ENCODE data around the gene XG. TPM values are rescaled to one million over a fixed set of nuclear protein-coding genes. Genes with fewer than 3 reads are reported as not detected.

The XG gene
- total and polyA plus RNA-seq, 2 of the 8 experiments (the other 6 are each of a cell fraction or from before 2014, with no cell fraction given), result 0.33 to 0.78 TPM

GRCh38 chrX:2859197-2859797, 107.5 kb downstream of the XG start:
- H3K56ac ChIP-seq (replicated peaks; ENCODE audit: insufficient read length, low read depth, low read length), result no peak overlapping the region
- H3K4ac ChIP-seq (replicated peaks; ENCODE audit: insufficient read length, low read depth, low read length), result no peak overlapping the region
- H2AFZ ChIP-seq (ENCODE audit: low read length), result no peak overlapping the region
- CTCF ChIA-PET (ENCODE audit: partially characterized antibody), result no interaction called here
- no peaks in the 10 kb centered on the region for H3K9me3 ChIP-seq (ENCODE audit: insufficient read depth in 2 of 2, low read depth in 1 of 2, low read length in 1 of 2)
- H4K91ac ChIP-seq (replicated peaks; ENCODE audit: insufficient read length, low read length), result no peak overlapping the region
- H2BK12ac ChIP-seq (ENCODE audit: low read depth, low read length), result no peak overlapping the region
- FAIRE-seq, result no peak
- H4K20me1 ChIP-seq (replicated peaks in 1 of 2; ENCODE audit: control insufficient read depth in 1 of 2, insufficient read depth in 2 of 2, low read length in 2 of 2), result no peaks in the 10 kb centered on the region
- no peaks in the 10 kb centered on the region for H3K79me2 ChIP-seq (ENCODE audit: control insufficient read depth in 1 of 2, insufficient read depth in 2 of 2, low read length in 2 of 2)
- no peak overlapping the region for H3K4me2 ChIP-seq (ENCODE audit: insufficient read depth in 1 of 2, low read depth in 2 of 2, low read length in 2 of 2)
- H2AK5ac ChIP-seq (ENCODE audit: low read depth, low read length), result no peak overlapping the region
- no peak overlapping the region for H3K18ac ChIP-seq (ENCODE audit: extremely low read depth, low read length)
- no peak overlapping the region for H2BK5ac ChIP-seq (ENCODE audit: low read depth, low read length)
- no peak overlapping the region for H4K5ac ChIP-seq (ENCODE audit: insufficient read length, low read depth, low read length)
- POLR2A ChIA-PET (ENCODE audit: partially characterized antibody), result no interaction called here
- H3K4me3 ChIP-seq (ENCODE audit: extremely low read depth in 1 of 4, insufficient read depth in 2 of 4, low read depth in 3 of 4, low read length in 4 of 4), result no peak overlapping the region
- no peak overlapping the region for H2BK20ac ChIP-seq (ENCODE audit: low read length)
- no peaks in the 10 kb centered on the region for H3K23me2 ChIP-seq (ENCODE audit: low read depth, low read length)
- no peak overlapping the region for H4K8ac ChIP-seq (ENCODE audit: extremely low read depth, insufficient read depth, low read length)
- H3K36me3 ChIP-seq (ENCODE audit: control insufficient read depth in 2 of 4, insufficient read depth in 4 of 4, low read length in 3 of 4), result peaks cover 0 to 56% (median 30%) of the 10 kb centered on the region in 4 experiments; a peak in 7 of 8 replicates
- no peak overlapping the region for H2BK15ac ChIP-seq (ENCODE audit: low read length)
- no peaks in the 10 kb centered on the region for H3K4me1 ChIP-seq (replicated peaks in 1 of 4; ENCODE audit: control insufficient read depth in 3 of 4, insufficient read depth in 4 of 4, low read length in 3 of 4)
- no peak for DNase-seq (ENCODE audit: low read depth in 1 of 2, low spot score in 2 of 2)
- no peak overlapping the region for H3K14ac ChIP-seq (ENCODE audit: insufficient read length)
- H2BK120ac ChIP-seq (replicated peaks; ENCODE audit: low read depth, low read length), result no peak overlapping the region
- no peak overlapping the region for H3K9ac ChIP-seq (replicated peaks in 1 of 4; ENCODE audit: extremely low read depth in 1 of 4, low read depth in 3 of 4, low read length in 3 of 4)
- H3K27ac ChIP-seq (ENCODE audit: low read depth, low read length), result no peak overlapping the region
- H3K27me3 ChIP-seq (replicated peaks in 1 of 4; ENCODE audit: control insufficient read depth in 3 of 4, extremely low read depth in 1 of 4, insufficient read depth in 3 of 4, low read length in 3 of 4), result no peaks in the 10 kb centered on the region
- no peaks in the 10 kb centered on the region for H3K79me1 ChIP-seq (ENCODE audit: low read depth, low read length)
- no peak overlapping the region for H3K23ac ChIP-seq (ENCODE audit: insufficient read length)
- WGBS, 2 experiments (ENCODE audit: extremely low coverage in 1 of 2, insufficient coverage in 1 of 2, insufficient read length in 1 of 2, insufficient replicate concordance in 2 of 2, low coverage in 1 of 2, low lambda C conversion rate in 2 of 2, missing lambda C conversion rate in 1 of 2), result 91% methylated on average over 1 of the region's 1 CpG; no CpG with 5 or more reads in 1 of the 2 experiments
- TF ChIP-seq NRF1 (IDR thresholded peaks at IDR 0.05; ENCODE audit: low read depth, low read length) (no peak), GABPA (IDR thresholded peaks at IDR 0.05; ENCODE audit: borderline replicate concordance, insufficient read depth, low read length) (no peak), JUN (IDR thresholded peaks at IDR 0.05; ENCODE audit: low read depth, low read length) (no peak), RFX5 (IDR thresholded peaks at IDR 0.05; ENCODE audit: borderline replicate concordance, low read depth, low read length) (no peak), CTCF (IDR thresholded peaks at IDR 0.05; ENCODE audit: control extremely low read depth in 1 of 3, insufficient read depth in 1 of 3, low read depth in 1 of 3, low read length in 3 of 3) (no peak), GTF2F1 (IDR thresholded peaks at IDR 0.05; ENCODE audit: borderline replicate concordance, low read depth, low read length) (no peak), POLR2AphosphoS5 (IDR thresholded peaks at IDR 0.05; ENCODE audit: low read depth, low read length) (no peak), CHD1 (IDR thresholded peaks at IDR 0.05; ENCODE audit: low read depth, low read length) (no peak), SP1 (IDR thresholded peaks at IDR 0.05; ENCODE audit: low read depth, low read length) (no peak), TEAD4 (IDR thresholded peaks at IDR 0.05; ENCODE audit: low read depth, low read length) (no peak), USF2 (IDR thresholded peaks at IDR 0.05; ENCODE audit: low read length) (no peak)
